Smooth muscle cell (in vitro differentiated cells): Measurements from ENCODE around the gene TATDN2. TPM values are rescaled to one million over a fixed set of nuclear protein-coding genes. Genes with fewer than 3 reads are reported as not detected.
"Not testable (repeated sequence)": the region's sequence is repeated elsewhere in the genome, so short reads cannot be mapped to it uniquely, and the experiment has no call there.

Source experiments
- DNase-seq: peaks from one replicate; lab custom pipeline; 2025; ENCODE audit not compliant: unreplicated experiment; lab: John Stamatoyannopoulos, UW
- H2AFZ ChIP-seq: fragments of 200-600 bp; sonication (generic); 2 replicates; pipeline ENCODE4 v1.6.0; 2016; ENCODE audit warnings: antibody characterized with exemption, low read depth, mild to moderate bottlenecking
- H3F3A ChIP-seq: fragments of 200-600 bp; sonication (generic); 2 replicates; pipeline ENCODE4 v1.6.0; 2017; ENCODE audit warnings: antibody characterized with exemption, low read depth
- H3K27ac ChIP-seq: fragments of 200-600 bp; sonication (generic); 2 replicates; pipeline ENCODE4 v1.5.1; 2016; ENCODE audit warnings: low read depth, mild to moderate bottlenecking
- H3K27me3 ChIP-seq: fragments of 200-600 bp; sonication (generic); 2 replicates; pipeline ENCODE4 v1.6.1; 2016; ENCODE audit warnings: low read depth, mild to moderate bottlenecking
- H3K36me3 ChIP-seq: fragments of 200-600 bp; sonication (generic); 2 replicates; pipeline ENCODE4 v1.5.1; 2016; ENCODE audit warnings: low read depth
- H3K4me1 ChIP-seq: fragments of 200-600 bp; sonication (generic); 2 replicates; pipeline ENCODE4 v1.5.1; 2016; ENCODE audit warnings: low read depth
- H3K4me2 ChIP-seq: fragments of 200-600 bp; sonication (generic); 2 replicates; pipeline ENCODE4 v1.6.0; 2016; ENCODE audit warnings: mild to moderate bottlenecking
- H3K4me3 ChIP-seq: fragments of 200-600 bp; sonication (generic); 2 replicates; pipeline ENCODE4 v1.5.1; 2016; ENCODE audit warnings: mild to moderate bottlenecking
- H3K79me2 ChIP-seq: fragments of 200-600 bp; sonication (generic); 2 replicates; pipeline ENCODE4 v1.6.0; 2016; ENCODE audit warnings: low read depth, mild to moderate bottlenecking
- H3K9ac ChIP-seq: fragments of 200-600 bp; sonication (generic); 2 replicates; pipeline ENCODE4 v1.6.0; 2016; ENCODE audit warnings: low read depth
- H3K9me3 ChIP-seq: fragments of 200-600 bp; sonication (generic); replicated peaks from 2 replicates; pipeline ENCODE4 v1.5.1; 2016; ENCODE audit warnings: low read depth
- H4K20me1 ChIP-seq: fragments of 200-600 bp; sonication (generic); 2 replicates; pipeline ENCODE4 v1.6.0; 2016; ENCODE audit warnings: low read depth
- CTCF ChIP-seq: fragments of 200-600 bp; sonication (generic); IDR thresholded peaks from 2 replicates; pipeline ENCODE4 v1.5.1; 2017; ENCODE audit warnings: borderline replicate concordance, mild to moderate bottlenecking, antibody characterized with exemption; ENCODE audit not compliant: insufficient read depth, poor library complexity, severe bottlenecking
- WGBS: methylation state at CpG from one replicate; pipeline ENCODE4 v1.1.7; 2016; ENCODE audit warnings: low lambda C conversion rate; 5-methylcytosine and 5-hydroxymethylcytosine counted together
- polyA plus RNA-seq: library from polyadenylated mRNA; unstranded; fragments of >200 nt; fragmentation: Nextera tagmentation; extraction: Ambion mirVana; gene quantifications from 2 replicates; pipeline ENCODE4 v1.2.1, GENCODE V29; 2016
- total RNA-seq: library from RNA; depleted of rRNA; stranded (reverse); fragments of >200 nt; gene quantifications from 2 replicates; pipeline ENCODE4 v1.2.3, GENCODE V29; 2014

The TATDN2 gene
- total and polyA plus RNA-seq, 2 experiments from 2014 or later, result 3.3 to 23.6 TPM

GRCh38 chr3:10268930-10269329 is 20.7 kb downstream of the TATDN2 start:
- 99% methylated on average over 5 of the region's 5 CpGs for WGBS
- Histone ChIP-seq H3K79me2 (peaks cover 85% of the 10 kb centered on the region), H3K27me3 (no peaks in the 10 kb centered on the region), H3K9ac (no peak overlapping the region), H2AFZ (no peak overlapping the region), H3K9me3 (no peaks in the 10 kb centered on the region), H4K20me1 (peaks cover 96% of the 10 kb centered on the region), H3K4me1 (no peaks in the 10 kb centered on the region), H3K4me3 (no peak overlapping the region), H3K36me3 (peaks cover 6% of the 10 kb centered on the region), H3K27ac (no peak overlapping the region), H3F3A (no peaks in the 10 kb centered on the region), H3K4me2 (no peak overlapping the region)
- TF ChIP-seq CTCF, result no peak
- no peak for DNase-seq

GRCh38 chr3:10269443-10269842 is 21.2 kb downstream of the TATDN2 start:
- DNase-seq, result no peak
- H3K27me3 ChIP-seq, result no peaks in the 10 kb centered on the region
- peaks cover 86% of the 10 kb centered on the region for H3K79me2 ChIP-seq
- H4K20me1 ChIP-seq, result peaks cover 96% of the 10 kb centered on the region
- H3F3A ChIP-seq, result no peaks in the 10 kb centered on the region
- H3K4me1 ChIP-seq, result no peaks in the 10 kb centered on the region
- peaks cover 6% of the 10 kb centered on the region for H3K36me3 ChIP-seq
- H2AFZ ChIP-seq, result no peak overlapping the region
- H3K27ac ChIP-seq, result no peak overlapping the region
- H3K9ac ChIP-seq, result no peak overlapping the region
- H3K9me3 ChIP-seq, result no peaks in the 10 kb centered on the region
- no peak overlapping the region for H3K4me2 ChIP-seq
- WGBS, result 96% methylated on average over 5 of the region's 5 CpGs
- no peak for TF ChIP-seq CTCF
- no peak overlapping the region for H3K4me3 ChIP-seq

GRCh38 chr3:10272476-10272875 is 24.2 kb downstream of the TATDN2 start:
- Histone ChIP-seq H3K79me2 (peaks cover 76% of the 10 kb centered on the region), H4K20me1 (peaks cover 96% of the 10 kb centered on the region)
- H3K4me2 ChIP-seq, H2AFZ ChIP-seq, DNase-seq, H3K9ac ChIP-seq, H3K4me3 ChIP-seq, H3K27me3 ChIP-seq, H3K4me1 ChIP-seq, H3F3A ChIP-seq, H3K9me3 ChIP-seq, H3K27ac ChIP-seq, H3K36me3 ChIP-seq: not testable (repeated sequence)
- WGBS, result 99% methylated on average over 11 of the region's 11 CpGs

- Histone ChIP-seq H3K27ac (no peak overlapping the region), H2AFZ (no peak overlapping the region), H4K20me1 (peaks cover 96% of the 10 kb centered on the region), H3K4me3 (no peak overlapping the region), H3K9ac (no peak overlapping the region), H3K4me2 (no peak overlapping the region), H3F3A (no peaks in the 10 kb centered on the region), H3K9me3 (no peaks in the 10 kb centered on the region), H3K27me3 (no peaks in the 10 kb centered on the region), H3K4me1 (no peaks in the 10 kb centered on the region), H3K79me2 (peaks cover 71% of the 10 kb centered on the region), H3K36me3 (peaks cover 6% of the 10 kb centered on the region)
- TF ChIP-seq CTCF, result no peak
- DNase-seq, result no peak
- whole genome bisulfite sequencing, result 100% methylated on average over 2 of the region's 2 CpGs
Observed at GRCh38 chr3:10272977-10273376, 24.7 kb downstream of the TATDN2 start.
